Bone marrow (tissue), 2 donors: Measurements from ENCODE around the gene GRIA1.

Source experiments
- DNase-seq, 2 donors: peaks; one replicate each; lab custom pipeline; 2025; lab: John Stamatoyannopoulos, UW

Gene GRIA1

DNA sequence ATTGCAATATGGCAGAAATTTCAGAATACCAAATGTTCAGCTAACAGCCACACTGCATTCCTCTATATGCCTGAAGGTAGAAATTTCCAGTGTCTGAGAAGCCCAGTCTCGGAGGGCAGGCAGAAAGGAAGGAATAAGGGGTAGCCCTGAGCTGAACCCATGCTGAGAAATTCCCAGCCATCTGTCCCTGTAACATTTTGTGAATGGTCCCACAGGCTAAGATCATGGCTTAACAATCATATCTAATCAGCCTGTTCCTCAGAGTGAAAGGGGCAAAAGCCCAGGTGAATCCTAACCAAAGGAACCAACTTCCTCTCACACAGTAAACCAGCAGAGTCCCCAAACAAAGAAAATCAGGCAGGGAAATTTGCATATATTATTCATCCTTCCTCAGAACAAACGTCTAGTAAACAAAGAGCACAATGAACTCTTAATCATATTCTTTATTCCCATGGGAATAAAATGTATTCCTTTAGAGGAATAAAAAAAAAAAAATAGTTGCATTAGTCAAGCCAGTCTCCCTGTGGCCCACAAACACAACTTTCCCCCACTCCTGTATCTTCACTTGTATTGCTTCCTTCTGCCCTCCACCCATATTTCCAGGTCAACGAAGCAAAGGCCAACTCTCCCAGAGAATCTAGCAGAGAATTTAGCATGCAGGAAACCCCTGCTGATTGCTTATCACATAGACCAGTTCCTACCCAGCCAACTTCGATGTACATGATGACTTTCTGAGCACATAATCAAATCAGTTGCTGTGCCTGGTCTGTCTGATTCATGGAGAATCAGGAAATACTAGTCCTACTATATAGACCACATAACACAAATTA lies 290.6 kb downstream of the GRIA1 start:
- no peak for DNase-seq

DNA sequence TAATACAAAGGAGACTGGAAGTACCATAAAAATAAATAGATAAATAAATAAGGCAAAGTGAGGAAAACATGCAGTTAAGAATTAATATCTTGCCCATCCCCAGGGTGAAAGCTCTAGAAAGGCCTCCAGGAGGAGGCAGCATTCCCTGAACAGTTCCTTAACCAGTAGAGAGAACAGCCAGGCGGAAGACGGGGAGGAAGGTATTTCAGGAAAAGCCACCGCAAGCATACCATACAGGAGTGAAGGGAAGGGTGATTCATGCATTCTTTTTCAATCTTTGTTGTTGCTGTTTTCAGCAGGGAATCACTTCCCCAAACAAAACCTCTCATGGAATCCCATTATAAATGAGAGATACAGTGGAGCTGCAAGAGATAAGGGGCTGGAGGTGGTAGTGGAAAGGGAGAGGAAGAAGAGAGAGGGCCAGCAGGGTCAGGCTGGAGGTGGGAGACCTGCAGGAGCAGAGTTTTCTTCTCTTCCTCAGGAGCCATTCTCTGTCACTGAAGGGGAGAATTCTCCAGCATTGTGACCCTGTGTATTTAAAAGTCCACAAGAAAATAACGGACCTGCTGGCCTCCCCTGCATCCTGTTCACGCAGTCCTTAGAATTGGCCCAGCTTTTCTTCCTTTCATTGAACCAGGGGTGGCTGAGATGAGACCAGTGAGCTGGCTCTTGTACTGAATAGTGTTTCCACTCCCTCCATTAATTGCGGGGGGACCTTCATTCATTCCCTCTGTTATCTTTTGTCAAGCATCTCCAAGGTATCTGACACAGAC lies 292.3 kb downstream of the GRIA1 start:
- DNase-seq: no peak

DNA sequence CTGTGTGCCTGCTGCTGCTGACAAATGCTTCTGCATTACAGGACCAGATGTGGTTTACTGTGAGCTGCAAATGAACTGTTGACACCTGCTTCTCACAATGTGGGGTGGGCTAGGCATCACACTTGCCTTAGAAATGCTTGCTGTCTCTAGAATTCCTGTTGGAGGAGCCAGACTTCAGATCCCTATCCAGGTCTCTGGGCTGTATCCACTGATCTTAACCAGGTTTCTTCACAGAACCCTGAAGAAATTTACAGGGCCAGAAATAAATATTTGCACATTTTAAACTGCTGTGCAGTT lies 292.8 kb downstream of the GRIA1 start:
- no peak for DNase-seq

GRCh38 chr5:153784277-153784676 lies 293.8 kb downstream of the GRIA1 start:
- no peak for DNase-seq

DNA sequence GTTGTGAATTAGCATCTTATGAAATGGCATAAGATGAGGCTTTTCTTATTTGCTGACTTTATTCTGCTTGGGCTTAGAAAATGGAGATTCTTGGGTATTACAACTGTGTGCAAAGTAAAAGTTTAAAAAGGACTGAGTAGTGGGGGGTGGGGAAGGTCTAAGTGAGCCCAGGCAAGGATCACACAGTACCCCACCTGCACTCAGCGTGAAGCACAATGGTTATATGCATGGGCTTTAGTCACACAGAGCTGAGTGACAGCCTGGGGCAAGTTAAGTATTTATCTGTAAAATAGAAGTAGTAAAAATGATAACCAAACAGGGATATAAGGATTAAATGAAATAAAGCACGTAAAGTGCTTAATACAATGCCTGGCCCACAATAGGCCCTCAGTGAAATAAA lies 300.9 kb downstream of the GRIA1 start:
- DNase-seq: no peak

- no peak for DNase-seq
Observed at GRCh38 chr5:153792305-153792704, 301.8 kb downstream of the GRIA1 start.

DNA sequence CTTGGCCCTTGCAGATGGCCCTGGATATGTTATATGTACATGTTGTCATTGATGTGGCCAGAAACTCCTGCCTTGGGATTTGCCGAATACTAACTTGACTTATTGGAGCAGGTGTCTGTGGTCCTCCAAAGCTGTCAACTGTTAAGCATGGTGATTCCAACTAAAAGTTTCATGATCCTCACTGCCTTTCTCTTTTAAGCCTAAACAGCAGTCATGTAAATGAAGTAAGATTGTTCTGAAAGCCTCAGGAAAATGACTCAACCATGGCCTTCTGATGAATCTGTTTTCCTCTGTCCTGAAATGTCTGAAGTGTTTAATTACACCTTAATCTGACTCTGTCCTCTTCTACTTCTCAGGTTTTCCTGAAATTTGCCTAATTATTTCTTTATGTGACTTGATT lies 303.2 kb downstream of the GRIA1 start:
- DNase-seq: no peak

- DNase-seq: no peak
Observed at GRCh38 chr5:153794327-153794726, 303.9 kb downstream of the GRIA1 start.

GRCh38 chr5:153796527-153796926 lies 306.1 kb downstream of the GRIA1 start:
- DNase-seq: no peak

- no peak for DNase-seq
Observed at GRCh38 chr5:153797484-153797883, 307.0 kb downstream of the GRIA1 start.

GRCh38 chr5:153798830-153799229 lies 308.4 kb downstream of the GRIA1 start:
- no peak for DNase-seq

DNA sequence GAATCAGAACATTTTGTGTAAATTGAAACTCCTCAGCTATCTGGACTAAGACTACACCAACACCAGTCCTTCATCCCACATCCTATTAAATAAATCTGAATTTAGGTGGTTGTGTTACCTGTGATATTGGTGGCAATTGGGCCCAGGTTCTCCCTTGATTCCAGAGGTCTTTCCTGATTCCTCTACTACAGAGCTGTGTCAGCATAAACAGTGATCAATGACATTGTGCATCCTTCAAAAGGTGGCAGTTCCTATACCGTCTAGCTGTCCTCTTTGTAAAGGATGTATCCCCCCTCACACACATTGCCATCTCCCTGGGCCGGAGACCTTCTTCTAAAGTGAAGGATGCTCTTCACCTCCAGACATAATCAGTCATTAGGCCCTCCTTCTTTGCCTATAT lies 309.0 kb downstream of the GRIA1 start:
- DNase-seq: no peak

DNA sequence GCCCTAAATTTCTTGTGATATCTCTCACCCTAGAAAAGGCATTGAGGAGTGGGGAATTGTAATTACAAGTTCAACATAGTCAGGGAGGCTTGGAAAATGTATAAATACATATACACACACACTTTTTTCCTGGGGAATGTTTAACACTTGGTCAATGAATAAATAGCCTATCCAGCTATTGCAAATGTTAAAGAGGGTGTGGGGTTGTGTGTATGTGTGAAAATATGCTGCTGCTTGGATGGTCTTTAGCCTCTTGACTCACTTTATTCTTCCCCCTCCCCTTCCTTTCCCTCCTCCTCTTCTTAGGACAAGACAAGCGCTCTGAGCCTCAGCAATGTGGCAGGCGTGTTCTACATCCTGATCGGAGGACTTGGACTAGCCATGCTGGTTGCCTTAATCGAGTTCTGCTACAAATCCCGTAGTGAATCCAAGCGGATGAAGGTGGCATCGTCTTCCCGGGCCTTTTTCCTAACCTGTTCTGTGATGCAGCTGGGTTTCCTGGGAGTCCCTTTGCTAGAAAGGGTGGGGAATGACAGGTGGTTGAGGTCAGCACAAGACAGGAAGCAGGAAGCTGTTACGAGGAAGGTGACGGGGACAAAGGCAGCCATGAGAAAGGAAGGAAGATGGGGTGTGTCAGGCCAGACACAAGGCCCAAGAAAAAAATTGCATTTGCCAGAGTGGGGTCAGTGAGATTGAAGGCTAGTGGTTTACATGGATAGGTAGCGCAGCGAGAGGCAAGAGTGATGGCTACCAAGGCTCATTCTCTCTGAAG lies 311.8 kb downstream of the GRIA1 start:
- DNase-seq: no peak

DNA sequence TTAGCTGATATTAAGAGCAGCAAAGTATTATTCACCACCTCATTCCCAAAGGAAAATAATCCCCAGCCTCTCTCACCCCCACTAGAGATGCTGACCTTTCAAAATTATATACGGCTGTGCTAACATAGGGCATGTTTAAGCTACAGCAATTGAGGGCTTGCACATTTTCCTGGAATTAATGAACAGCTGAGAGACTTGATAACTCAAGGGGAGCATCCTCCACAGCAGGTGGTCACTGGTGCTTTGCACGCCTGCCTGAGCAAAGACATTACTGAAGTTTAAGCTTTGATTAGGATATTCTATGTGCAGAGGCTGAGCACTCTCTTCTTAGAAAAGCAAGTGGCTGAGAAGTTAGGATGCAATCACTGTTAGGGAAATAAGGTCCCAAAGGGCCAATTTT lies 317.3 kb downstream of the GRIA1 start:
- DNase-seq: no peak

DNA sequence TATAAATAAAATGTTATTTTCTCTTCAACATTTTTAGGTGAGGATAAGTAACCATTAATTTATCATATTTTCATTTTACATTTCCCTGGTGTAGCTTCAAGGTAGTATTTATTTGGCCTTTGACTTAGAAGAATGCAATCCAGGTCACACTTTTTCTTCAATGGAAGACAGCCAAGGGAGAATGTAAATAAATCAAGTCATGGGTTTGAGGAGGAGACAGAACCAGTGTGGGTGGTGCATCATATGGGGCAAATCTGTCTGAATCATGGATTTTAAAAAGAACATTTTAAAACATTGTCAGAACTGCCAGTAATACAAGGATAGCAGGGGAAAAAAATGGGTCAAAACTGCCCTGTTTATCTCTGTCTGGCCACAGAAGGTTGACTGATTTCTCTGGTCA lies 318.7 kb downstream of the GRIA1 start:
- DNase-seq: no peak

DNA sequence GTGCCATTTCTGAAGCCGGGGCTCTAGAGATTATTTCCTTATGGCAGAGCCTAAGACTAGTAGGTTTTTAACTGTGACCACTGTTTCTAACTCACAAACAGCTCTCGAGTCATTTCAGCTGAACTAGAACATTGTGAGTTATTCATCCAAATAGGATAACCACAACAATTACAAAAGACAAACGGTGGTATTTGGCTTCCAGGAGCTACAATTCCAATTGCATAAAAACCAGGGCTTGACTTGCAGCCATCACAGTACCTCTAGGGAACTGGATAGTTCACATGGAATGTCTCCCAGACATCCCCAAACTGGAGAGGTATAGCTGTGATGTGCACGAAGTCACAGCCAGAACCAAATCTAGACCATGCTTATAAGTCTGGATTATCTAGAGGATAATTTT lies 323.4 kb downstream of the GRIA1 start:
- DNase-seq: no peak

DNA sequence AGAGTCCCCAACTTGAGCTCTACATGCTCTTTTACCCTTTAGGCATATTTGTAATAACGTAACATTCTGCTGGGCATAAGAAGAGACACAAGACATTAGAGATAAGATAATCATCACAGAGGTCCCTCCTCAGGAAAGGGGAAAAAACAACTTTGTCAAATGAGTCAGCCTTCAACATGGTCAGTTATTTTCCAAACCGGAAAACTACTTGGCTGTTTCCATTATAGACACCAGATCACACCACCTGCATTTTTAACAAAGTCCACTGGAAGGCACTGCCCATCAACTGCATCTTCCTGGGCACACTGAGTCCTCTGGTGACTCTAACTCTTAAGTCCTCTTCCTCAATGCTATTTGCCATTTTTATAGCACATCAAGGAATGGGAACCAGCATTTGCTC lies 326.4 kb downstream of the GRIA1 start:
- no peak for DNase-seq

DNA sequence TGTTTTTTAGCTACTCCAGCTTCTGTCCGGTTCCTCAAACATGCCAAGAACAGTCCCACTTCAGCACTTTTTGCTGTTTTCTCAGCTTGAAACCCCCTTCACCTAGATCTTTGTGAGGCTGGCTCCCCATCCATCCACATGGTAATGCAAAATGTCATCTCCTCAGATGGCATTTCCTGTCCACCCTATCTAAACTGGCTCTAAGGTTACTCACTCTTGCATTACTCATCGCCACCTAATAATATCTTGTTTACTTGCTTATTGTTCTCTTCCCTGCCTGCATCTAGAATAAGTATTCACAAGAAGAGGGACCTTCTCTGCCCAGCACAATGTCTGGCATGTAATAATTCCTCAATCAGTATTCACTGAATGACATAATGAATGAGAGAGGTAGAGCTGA lies 328.2 kb downstream of the GRIA1 start:
- no peak for DNase-seq

DNA sequence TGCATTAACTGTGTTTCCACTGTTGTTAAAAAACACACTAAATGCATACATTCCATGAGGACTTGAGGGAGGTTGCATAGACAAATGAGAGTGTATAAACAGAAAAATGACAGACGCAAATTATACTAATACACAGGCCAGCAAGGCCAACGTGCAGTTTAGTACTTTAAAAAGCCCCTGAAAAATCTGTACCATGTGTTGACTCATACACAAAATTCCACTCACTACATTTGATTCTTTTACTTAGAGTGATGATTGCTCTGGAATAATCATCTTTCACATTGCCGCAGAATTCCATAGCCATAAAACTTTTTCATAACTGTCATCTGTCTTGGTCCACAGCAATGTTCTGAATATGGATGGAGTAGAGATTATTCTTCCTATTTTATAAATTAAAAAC lies 332.6 kb downstream of the GRIA1 start:
- no peak for DNase-seq

GRCh38 chr5:153824909-153825308 lies 334.4 kb downstream of the GRIA1 start:
- no peak for DNase-seq

DNA sequence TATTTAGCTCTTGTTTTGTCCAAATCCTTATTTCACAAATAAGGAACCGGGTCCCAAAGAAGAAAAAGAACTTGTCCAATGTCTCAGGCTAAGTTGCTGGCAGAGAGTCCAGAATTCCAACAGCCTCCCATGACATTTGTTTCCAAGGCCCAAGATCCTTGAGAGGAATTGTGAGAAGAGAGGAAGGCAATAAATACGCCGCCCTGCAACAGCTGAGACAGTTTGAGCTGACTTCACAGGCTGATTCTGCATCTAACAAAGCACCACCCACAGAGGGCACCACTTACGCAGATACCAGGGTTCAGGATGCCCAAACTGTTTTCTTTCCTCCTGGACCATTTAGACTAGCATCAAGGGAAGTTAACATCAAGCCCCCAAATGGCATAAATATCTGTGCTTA lies 336.9 kb downstream of the GRIA1 start:
- no peak for DNase-seq

DNA sequence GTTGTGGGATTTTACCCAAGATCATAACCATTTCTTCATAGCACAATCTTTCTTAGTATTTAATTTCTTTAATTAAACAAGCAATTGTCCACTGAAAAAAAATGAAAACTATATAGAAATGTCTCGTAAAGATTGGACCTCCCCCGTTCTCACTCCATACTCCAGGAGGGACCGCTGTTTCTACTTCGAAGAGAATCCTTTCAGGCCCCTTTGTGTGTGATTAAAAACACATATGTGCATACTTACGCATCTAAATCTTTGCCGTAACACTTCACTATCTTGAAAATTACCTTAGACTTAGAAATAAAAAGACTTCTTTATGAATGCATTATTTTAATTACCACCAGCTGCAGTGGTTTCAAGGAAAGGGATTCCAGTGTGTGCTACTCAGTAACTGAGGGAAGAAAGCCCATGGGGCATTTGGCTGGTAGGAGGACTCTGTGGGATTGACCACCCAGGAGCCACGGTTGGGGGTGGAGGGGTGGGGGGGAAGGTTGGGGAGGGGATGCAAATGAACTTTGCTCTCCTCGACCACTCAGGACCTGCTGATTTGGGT lies 339.1 kb downstream of the GRIA1 start:
- DNase-seq: no peak

GRCh38 chr5:153831973-153832372 lies 341.5 kb downstream of the GRIA1 start:
- DNase-seq: no peak
